ENCODE measurements around the gene NT5C1A. TPM values are rescaled to one million over a fixed set of nuclear protein-coding genes. Genes with fewer than 3 reads are reported as not detected.

Gene NT5C1A
- total RNA-seq (1 to 10 TPM in 4 of 9 donors, under 1 TPM in 4, not detected in 1; 0.43 to 7.8 (median 1.6) TPM), polyA plus RNA-seq (1 to 10 TPM in 1 of 3 donors, under 1 TPM in 2; 0.17 to 1.0 (median 0.97) TPM)
- long read RNA-seq, donor 1: 0 reads
- long read RNA-seq, donor 2: 0 reads
- long read RNA-seq, donor 3: 0 reads
- long read RNA-seq, donor 4, partial matches to known transcripts: 0 of 1 reads
- long read RNA-seq, donor 4, other reads (novel, unspliced or antisense): 0 of 1 reads
- long read RNA-seq, donor 5: 0 reads
- long read RNA-seq, donor 6: 0 reads
- long read RNA-seq, donor 7: 0 reads
- long read RNA-seq, donor 8: 0 reads
- long read RNA-seq, donor 9: 0 reads
- long read RNA-seq, donor 10: 0 reads

DNA sequence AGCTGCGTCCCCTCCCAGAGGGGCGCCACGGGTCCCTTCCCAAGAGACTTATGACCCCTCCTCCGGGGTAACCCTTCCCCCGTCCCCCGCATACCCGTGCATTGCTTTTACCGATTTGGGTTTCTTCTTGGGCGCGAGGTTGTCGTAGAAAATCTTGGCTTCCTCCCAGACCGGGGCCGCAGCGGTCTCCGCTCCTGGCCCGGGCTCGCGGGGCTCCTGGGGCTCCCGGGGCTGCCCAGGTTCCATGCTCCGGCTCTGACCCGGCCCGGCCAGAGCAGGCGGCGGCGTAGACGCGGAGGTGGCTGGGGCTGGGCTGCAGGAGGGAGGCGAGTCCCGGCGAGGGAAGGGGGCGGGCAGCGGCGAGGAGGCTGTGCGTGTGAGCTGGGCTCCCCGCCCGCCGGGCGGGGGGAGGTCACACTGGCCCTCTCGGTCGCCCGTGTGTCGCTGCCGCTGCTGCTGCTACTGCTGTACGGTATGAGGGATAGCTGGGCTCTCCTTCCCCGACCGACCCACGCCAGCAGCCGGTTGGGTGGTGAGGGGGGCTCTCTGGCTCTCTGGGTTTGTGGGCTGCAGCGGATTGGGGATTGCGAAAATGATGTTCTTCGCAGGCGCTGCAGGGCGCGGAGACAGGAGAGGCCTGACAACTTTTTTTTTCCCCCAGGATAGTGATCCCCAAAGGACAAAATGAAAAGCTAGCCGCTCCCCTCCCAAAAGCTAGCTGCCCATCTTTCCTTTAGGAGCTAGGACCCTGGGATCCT is at the start of gene NT5C1A:
Gene NT5C1A (minus strand): TSS at position 315 of the 758 bp plus-strand sequence. CDS start 69 bp downstream, at position 246.
- no peaks in the 10 kb centered on the region for H3K9me3 ChIP-seq (replicated peaks in 1 of 3)
- peak in 5 of 7 donors; percentile 39 to 75 (median 58) for DNase-seq
- peak in 1 of 2 donors; percentile 6 for TF ChIP-seq POLR2A (IDR thresholded peaks at IDR 0.05)
- TF ChIP-seq, protein P1, sequence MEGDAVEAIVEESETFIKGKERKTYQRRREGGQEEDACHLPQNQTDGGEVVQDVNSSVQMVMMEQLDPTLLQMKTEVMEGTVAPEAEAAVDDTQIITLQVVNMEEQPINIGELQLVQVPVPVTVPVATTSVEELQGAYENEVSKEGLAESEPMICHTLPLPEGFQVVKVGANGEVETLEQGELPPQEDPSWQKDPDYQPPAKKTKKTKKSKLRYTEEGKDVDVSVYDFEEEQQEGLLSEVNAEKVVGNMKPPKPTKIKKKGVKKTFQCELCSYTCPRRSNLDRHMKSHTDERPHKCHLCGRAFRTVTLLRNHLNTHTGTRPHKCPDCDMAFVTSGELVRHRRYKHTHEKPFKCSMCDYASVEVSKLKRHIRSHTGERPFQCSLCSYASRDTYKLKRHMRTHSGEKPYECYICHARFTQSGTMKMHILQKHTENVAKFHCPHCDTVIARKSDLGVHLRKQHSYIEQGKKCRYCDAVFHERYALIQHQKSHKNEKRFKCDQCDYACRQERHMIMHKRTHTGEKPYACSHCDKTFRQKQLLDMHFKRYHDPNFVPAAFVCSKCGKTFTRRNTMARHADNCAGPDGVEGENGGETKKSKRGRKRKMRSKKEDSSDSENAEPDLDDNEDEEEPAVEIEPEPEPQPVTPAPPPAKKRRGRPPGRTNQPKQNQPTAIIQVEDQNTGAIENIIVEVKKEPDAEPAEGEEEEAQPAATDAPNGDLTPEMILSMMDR (IDR thresholded peaks at IDR 0.05): no peak
- no peaks in the 10 kb centered on the region for H3K36me3 ChIP-seq (replicated peaks in 1 of 2)
- intact Hi-C loops (cut with DNase I): no loop called here
- peak within 1 kb of the TSS in 3 of 4 donors; percentile 9 to 52 (median 28) for H3K4me3 ChIP-seq
- 2 to 13% (median 5%) methylated on average over 11 to 55 of the region's 55 CpGs for WGBS, 4 donors
- H3K27ac ChIP-seq: peak within 1 kb of the TSS in 1 of 5 donors; percentile 60
- H3K4me1 ChIP-seq (replicated peaks in 1 of 2): peaks cover 11% of the 10 kb centered on the region in 2 donors
- peaks cover 7% of the 10 kb centered on the region for H3K27me3 ChIP-seq

DNA sequence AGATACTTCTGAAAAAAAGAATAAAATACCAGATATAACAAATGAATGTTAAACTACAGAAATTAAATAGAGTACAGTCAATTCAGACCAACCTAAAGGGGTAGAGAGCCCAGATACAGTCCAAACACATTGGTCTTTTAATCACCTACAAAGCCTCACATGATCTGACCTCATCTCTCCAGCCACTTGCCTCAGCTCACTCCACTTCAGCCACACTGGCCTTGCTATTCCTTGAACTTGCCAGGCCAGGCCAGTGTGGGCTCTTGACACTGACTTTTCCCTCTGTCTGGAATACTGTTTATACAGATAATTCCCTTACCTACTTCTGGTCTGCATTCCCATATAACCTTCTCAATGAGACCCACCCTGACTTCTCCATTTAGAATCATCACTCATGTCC is 49.8 kb upstream of the NT5C1A start:
- intact Hi-C loops (cut with DNase I): loop anchor here in 1 of 2 donors (2.0 kb wide), 1 partner anchor 115 kb away; no protein-coding TSS in a partner anchor
- H3K27ac ChIP-seq: peak overlapping the region in 1 of 5 donors; percentile 9
- H3K4me1 ChIP-seq (replicated peaks in 1 of 2): no peaks in the 10 kb centered on the region
- TF ChIP-seq POLR2A (IDR thresholded peaks at IDR 0.05): no peak
- TF ChIP-seq, protein P1 (IDR thresholded peaks at IDR 0.05): no peak
- H3K27me3 ChIP-seq: peaks cover 6% of the 10 kb centered on the region
- no peak for DNase-seq
- no peaks in the 10 kb centered on the region for H3K9me3 ChIP-seq (replicated peaks in 1 of 3)
- no peaks in the 10 kb centered on the region for H3K36me3 ChIP-seq (replicated peaks in 1 of 2)
- no peak overlapping the region for H3K4me3 ChIP-seq

DNA sequence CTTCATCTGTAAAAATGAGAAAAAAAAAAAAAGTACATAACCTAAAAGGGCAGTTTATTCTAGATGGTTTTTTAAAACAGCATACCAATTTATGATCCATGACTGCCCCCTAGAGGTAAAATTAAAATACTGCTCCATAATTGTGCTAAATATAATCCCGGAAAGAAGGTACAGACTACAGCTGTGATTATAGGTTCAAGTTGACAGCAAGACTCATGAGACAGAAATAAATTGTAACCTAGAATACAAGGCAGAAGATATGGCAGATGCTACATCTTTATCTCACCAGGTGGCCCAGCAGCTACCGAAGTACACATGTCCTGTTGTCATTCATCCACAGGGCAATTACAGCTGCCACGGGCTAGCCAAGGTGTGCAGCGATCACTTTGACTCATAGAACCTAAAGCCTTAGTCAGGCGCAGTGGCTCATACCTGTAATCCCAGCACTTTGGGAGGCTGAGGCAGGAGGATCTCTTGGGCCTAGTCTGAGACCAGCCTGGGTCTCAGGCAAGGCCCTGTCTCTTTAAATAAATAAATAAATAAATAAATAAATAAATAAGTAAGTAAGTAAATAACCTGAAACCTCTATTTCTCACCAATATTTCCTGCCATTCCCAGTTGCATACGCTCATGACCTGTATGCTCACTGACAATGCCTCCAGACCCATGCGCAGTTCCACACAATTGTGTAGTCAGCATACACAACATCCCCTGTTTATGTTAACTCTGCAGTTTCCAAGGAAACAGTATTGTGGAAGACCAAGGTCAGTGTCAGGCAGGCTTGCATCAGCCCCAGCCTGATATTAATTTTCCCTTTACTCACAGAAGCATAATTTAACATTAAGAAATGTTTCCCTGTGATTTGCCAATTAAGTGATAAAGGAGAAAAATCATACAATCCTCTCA is 48.4 kb upstream of the NT5C1A start:
- DNase-seq: peak in 2 of 7 donors; percentile 32 to 66
- H3K27me3 ChIP-seq: peaks cover 12% of the 10 kb centered on the region
- no peaks in the 10 kb centered on the region for H3K9me3 ChIP-seq (replicated peaks in 1 of 3)
- H3K36me3 ChIP-seq (replicated peaks in 1 of 2): no peaks in the 10 kb centered on the region
- TF ChIP-seq POLR2A (IDR thresholded peaks at IDR 0.05): no peak
- TF ChIP-seq, protein P1 (IDR thresholded peaks at IDR 0.05): peak; percentile 66 to 88 (median 78)
- peak overlapping the region in 1 of 5 donors; percentile 9 for H3K27ac ChIP-seq
- H3K4me3 ChIP-seq: no peak overlapping the region
- H3K4me1 ChIP-seq (replicated peaks in 1 of 2): no peaks in the 10 kb centered on the region
- WGBS, 4 donors: 24 to 42% (median 36%) methylated on average over 6 to 7 of the region's 7 CpGs
- intact Hi-C loops (cut with DNase I): loop anchor here in 1 of 2 donors (2.0 kb wide), 1 partner anchor 114 kb away; no protein-coding TSS in a partner anchor
